ENCODE data around the gene COL27A1. TPM values are rescaled to one million over a fixed set of nuclear protein-coding genes. Genes with fewer than 3 reads are reported as not detected.

The COL27A1 gene
- total and polyA plus RNA-seq, 2 donors (not counting 1 experiment from before 2014, with no cell fraction given): 0.16 to 0.27 TPM

DNA sequence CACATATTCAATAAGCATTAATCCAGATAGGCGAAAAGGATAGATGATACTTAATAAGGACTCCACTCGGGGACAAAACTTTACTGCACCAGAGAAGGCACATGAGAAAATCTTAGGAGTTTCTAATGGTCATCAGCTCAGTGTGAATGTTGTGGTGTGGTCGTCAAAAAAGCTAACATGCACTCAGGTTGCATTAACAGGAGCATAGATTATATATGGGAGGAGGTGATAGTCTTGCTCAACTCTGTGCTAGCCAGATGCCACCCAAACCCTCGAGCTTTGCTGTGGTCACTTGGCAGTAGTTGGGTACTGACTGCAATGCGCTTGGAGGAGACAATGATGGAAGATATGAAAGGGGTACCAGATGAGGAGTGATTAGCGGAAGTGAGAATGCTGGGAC lies 8.6 kb upstream of the COL27A1 start:
- ChIA-PET CTCF (no interaction called here), POLR2A (no interaction called here)
- Histone ChIP-seq H3K27me3 (replicated peaks in 1 of 4; ENCODE audit: control extremely low read depth in 1 of 4, control insufficient read depth in 3 of 4, insufficient read depth in 4 of 4, low read length in 3 of 4) (peaks cover 0 to 27% (median under 1%) of the 10 kb centered on the region in 4 experiments), H3K4me1 (ENCODE audit: control insufficient read depth in 2 of 2, insufficient read depth in 2 of 2, low read length in 2 of 2) (no peaks in the 10 kb centered on the region), H3K4me2 (replicated peaks; ENCODE audit: low read depth, low read length, poor library complexity, severe bottlenecking) (no peak overlapping the region), H3K79me2 (ENCODE audit: control insufficient read depth, insufficient read depth, low read length) (no peaks in the 10 kb centered on the region), H3K9me3 (ENCODE audit: control extremely low read depth in 1 of 3, control insufficient read depth in 2 of 3, insufficient read depth in 1 of 3, low read length in 2 of 3) (no peaks in the 10 kb centered on the region), H4K20me1 (ENCODE audit: control insufficient read depth, insufficient read depth, low read length, poor library complexity, severe bottlenecking) (no peaks in the 10 kb centered on the region), H2AFZ (ENCODE audit: insufficient read depth, low read depth, low read length, poor library complexity, severe bottlenecking) (no peak overlapping the region), H3K36me3 (replicated peaks in 1 of 2; ENCODE audit: control extremely low read depth in 1 of 2, control insufficient read depth in 1 of 2, extremely low read depth in 1 of 2, insufficient read depth in 2 of 2, low read length in 1 of 2) (no peaks in the 10 kb centered on the region), H3K9ac (ENCODE audit: low read length) (no peak overlapping the region), H3K27ac (ENCODE audit: low read length in 2 of 2) (no peak overlapping the region), H3K4me3 (ENCODE audit: control extremely low read depth in 1 of 5, extremely low read depth in 1 of 5, insufficient read depth in 1 of 5, low read depth in 2 of 5, low read length in 4 of 5) (no peak overlapping the region)
- TF ChIP-seq, protein P1, sequence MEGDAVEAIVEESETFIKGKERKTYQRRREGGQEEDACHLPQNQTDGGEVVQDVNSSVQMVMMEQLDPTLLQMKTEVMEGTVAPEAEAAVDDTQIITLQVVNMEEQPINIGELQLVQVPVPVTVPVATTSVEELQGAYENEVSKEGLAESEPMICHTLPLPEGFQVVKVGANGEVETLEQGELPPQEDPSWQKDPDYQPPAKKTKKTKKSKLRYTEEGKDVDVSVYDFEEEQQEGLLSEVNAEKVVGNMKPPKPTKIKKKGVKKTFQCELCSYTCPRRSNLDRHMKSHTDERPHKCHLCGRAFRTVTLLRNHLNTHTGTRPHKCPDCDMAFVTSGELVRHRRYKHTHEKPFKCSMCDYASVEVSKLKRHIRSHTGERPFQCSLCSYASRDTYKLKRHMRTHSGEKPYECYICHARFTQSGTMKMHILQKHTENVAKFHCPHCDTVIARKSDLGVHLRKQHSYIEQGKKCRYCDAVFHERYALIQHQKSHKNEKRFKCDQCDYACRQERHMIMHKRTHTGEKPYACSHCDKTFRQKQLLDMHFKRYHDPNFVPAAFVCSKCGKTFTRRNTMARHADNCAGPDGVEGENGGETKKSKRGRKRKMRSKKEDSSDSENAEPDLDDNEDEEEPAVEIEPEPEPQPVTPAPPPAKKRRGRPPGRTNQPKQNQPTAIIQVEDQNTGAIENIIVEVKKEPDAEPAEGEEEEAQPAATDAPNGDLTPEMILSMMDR (IDR thresholded peaks at IDR 0.05): no peak
- no peak for TF ChIP-seq EZH2 (IDR thresholded peaks at IDR 0.05; ENCODE audit: borderline replicate concordance, insufficient read depth, low read depth, low read length, poor library complexity, severe bottlenecking)
- intact Hi-C loops (cut with micrococcal nuclease): no loop called here
- Mint-ChIP-seq H3K9me3 (ENCODE audit: insufficient read depth) (no peaks in the 10 kb centered on the region), H3K27ac (no peak overlapping the region), H3K4me1 (no peaks in the 10 kb centered on the region), H3K4me3 (no peak overlapping the region), H3K27me3 (peaks cover 44% of the 10 kb centered on the region)
- 77% methylated on average over 4 of the region's 6 CpGs for WGBS (ENCODE audit: insufficient coverage)
- DNase-seq: no peak
- no peak for ATAC-seq (ENCODE audit: low read depth)

DNA sequence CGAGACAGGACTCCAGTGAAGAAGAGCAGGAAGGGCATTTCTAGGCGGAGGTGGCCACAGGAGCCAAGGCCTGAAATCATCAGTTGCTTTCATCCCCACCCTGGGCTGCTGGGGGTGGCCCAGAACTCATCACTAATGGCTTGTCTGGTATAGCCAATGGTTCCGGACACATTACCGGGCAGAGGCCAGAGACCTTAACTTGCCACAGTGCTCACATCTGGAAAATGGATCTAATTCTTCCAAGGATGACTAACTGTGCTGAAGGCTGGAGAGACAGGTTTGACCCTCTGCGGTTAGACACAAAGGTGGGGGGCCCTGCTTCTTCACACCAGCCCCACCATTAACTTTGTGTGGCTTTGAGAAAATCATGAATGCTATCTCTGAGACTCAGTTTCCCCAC lies 6.2 kb upstream of the COL27A1 start:
- no peak overlapping the region for H3K9ac ChIP-seq (ENCODE audit: low read length)
- Mint-ChIP-seq H3K27ac (no peak overlapping the region), H3K27me3 (peaks cover 48% of the 10 kb centered on the region), H3K4me3 (no peak overlapping the region), H3K4me1 (peaks cover under 1% of the 10 kb centered on the region), H3K9me3 (ENCODE audit: insufficient read depth) (no peaks in the 10 kb centered on the region)
- no peak overlapping the region for H3K4me3 ChIP-seq (ENCODE audit: control extremely low read depth in 1 of 5, extremely low read depth in 1 of 5, insufficient read depth in 1 of 5, low read depth in 2 of 5, low read length in 4 of 5)
- ChIA-PET POLR2A (no interaction called here), CTCF (no interaction called here)
- TF ChIP-seq, protein P1 (IDR thresholded peaks at IDR 0.05): no peak
- TF ChIP-seq EZH2 (IDR thresholded peaks at IDR 0.05; ENCODE audit: borderline replicate concordance, insufficient read depth, low read depth, low read length, poor library complexity, severe bottlenecking): no peak
- WGBS (ENCODE audit: insufficient coverage): 92% methylated on average over 2 of the region's 5 CpGs
- ATAC-seq (ENCODE audit: low read depth) (no peak), DNase-seq (no peak)
- peaks cover 0 to 47% (median 14%) of the 10 kb centered on the region in 4 experiments for H3K27me3 ChIP-seq (replicated peaks in 1 of 4; ENCODE audit: control extremely low read depth in 1 of 4, control insufficient read depth in 3 of 4, insufficient read depth in 4 of 4, low read length in 3 of 4)
- no peaks in the 10 kb centered on the region for H3K79me2 ChIP-seq (ENCODE audit: control insufficient read depth, insufficient read depth, low read length)
- intact Hi-C loops (cut with micrococcal nuclease): no loop called here
- H3K4me1 ChIP-seq (ENCODE audit: control insufficient read depth in 2 of 2, insufficient read depth in 2 of 2, low read length in 2 of 2): peaks cover 7 to 8% of the 10 kb centered on the region in 2 donors
- peaks cover 0 to 1% (median 0%) of the 10 kb centered on the region in 3 donors for H3K9me3 ChIP-seq (ENCODE audit: control extremely low read depth in 1 of 3, control insufficient read depth in 2 of 3, insufficient read depth in 1 of 3, low read length in 2 of 3)
- H3K27ac ChIP-seq (ENCODE audit: low read length in 2 of 2): no peak overlapping the region
- H2AFZ ChIP-seq (ENCODE audit: insufficient read depth, low read depth, low read length, poor library complexity, severe bottlenecking): no peak overlapping the region
- H3K36me3 ChIP-seq (replicated peaks in 1 of 2; ENCODE audit: control extremely low read depth in 1 of 2, control insufficient read depth in 1 of 2, extremely low read depth in 1 of 2, insufficient read depth in 2 of 2, low read length in 1 of 2): no peaks in the 10 kb centered on the region
- no peaks in the 10 kb centered on the region for H4K20me1 ChIP-seq (ENCODE audit: control insufficient read depth, insufficient read depth, low read length, poor library complexity, severe bottlenecking)
- H3K4me2 ChIP-seq (replicated peaks; ENCODE audit: low read depth, low read length, poor library complexity, severe bottlenecking): no peak overlapping the region
